HPDE6-E6E7 (cell line): ENCODE data around the gene ANKRD65.
"Not testable (repeated sequence)": the region's sequence is repeated elsewhere in the genome, so short reads cannot be mapped to it uniquely, and the experiment has no call there.

Experiments
- DNase-seq: peaks from one replicate; pipeline ENCODE4 v3.0.0; 2011; ENCODE audit warnings: missing footprints; ENCODE audit errors: extremely low spot score

ANKRD65 gene

DNA sequence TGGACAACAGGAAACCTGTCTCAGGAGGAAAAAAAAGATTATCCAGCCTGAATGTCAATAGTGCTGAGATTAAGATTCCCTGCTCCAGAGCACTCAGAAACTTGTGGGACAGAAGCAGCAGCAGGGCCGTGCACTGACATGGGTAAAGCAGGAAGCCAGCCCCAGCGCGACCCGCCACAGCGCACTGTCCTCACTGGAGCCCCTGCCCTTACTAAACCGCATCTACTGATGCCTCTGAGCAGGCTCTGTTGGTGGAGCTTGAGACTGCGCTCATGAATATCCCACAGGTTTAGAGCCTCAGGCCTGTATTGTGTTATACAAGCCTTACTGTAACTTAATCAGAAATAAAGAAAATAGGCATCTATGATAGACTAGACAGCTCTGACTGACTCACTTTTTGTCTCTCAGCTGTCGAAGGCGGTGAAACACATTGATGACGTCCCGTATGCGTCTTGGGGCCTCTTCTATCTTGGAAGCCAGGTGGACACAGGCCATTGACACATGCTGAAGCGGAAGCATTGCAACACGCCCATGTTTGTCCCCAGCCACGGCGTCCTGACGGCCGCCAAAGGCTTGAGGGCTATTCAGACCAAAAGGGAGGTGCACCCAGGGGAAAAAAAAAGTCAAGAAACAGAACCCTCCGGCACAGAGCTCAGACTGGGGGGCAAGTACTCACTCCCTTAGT is 23.1 kb downstream of the ANKRD65 start:
- no peak for DNase-seq

DNA sequence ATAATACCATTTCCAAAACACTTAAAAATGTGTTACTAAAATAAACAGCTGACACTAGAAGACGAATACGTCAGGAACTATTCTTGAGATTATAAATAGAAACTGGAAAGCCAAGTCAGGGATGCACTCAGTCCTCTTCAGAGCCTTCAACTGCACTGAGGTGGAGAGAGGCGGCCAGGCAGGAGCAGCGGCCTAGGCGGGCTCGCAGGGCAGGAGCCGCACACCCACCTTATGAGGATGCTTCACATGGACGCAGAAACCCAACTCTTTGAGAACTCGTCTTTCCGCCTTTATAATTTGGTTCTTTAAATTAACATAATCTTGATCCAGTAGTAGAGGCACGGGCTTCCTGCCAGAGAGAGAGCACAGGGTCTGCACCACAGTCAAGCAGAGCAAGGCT is 25.9 kb downstream of the ANKRD65 start:
- no peak for DNase-seq

GRCh38 chr1:1394116-1394515 is 27.0 kb downstream of the ANKRD65 start:
- DNase-seq: no peak

- DNase-seq: no peak
Measured at GRCh38 chr1:1393428-1393827, 27.6 kb downstream of the ANKRD65 start.

- DNase-seq: no peak
Measured at GRCh38 chr1:1393014-1393413, 28.1 kb downstream of the ANKRD65 start.

- DNase-seq: no peak
Measured at GRCh38 chr1:1391225-1391624, 29.9 kb downstream of the ANKRD65 start.

GRCh38 chr1:1390675-1391074 is 30.4 kb downstream of the ANKRD65 start:
- no peak for DNase-seq

DNA sequence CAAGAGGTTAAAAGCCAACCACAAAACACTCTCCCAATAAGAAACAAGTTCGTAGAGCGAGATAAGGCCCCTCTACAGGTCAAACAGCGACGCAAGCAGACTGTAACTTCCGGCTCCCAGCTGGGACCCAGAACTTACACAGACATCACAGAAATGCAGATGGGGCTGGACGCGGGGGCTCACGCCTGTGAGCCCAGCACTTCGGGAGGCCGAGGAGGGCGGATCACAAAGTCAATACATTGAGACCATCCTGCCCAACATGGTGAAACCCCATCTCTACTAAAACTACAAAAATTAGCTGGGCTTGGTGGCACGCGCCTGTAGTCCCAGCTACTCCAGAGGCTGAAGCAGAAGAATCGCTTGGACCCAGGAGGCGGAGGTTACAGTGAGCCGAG is 33.0 kb downstream of the ANKRD65 start:
- no peak for DNase-seq

- DNase-seq: no peak
Measured at GRCh38 chr1:1387098-1388077, 33.7 kb downstream of the ANKRD65 start.

- no peak for DNase-seq
Measured at GRCh38 chr1:1385931-1386330, 35.1 kb downstream of the ANKRD65 start.

- not testable (repeated sequence) for DNase-seq
Measured at GRCh38 chr1:1385339-1385738, 35.7 kb downstream of the ANKRD65 start.

GRCh38 chr1:1381294-1381693 is 39.8 kb downstream of the ANKRD65 start:
- DNase-seq: no peak

DNA sequence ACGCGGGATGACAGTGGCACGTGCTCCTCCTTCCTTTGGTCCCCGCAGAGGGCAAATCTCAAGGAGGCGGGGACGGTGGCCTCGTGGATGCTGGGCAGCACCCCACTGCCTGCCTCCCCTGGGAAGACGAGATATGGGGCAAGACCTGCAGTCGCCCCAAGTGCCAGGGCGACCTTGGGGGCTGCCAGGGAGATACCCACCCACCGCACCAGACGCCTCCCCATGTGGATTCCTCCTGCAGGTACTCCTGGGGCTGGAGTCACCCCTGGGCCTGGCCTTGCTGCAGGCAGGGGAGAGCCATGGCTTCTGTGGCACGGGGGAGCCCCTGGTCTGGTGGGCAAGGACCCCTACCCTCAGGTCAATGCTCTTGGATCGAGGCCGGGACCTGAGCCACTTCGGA is 40.2 kb downstream of the ANKRD65 start:
- no peak for DNase-seq

DNA sequence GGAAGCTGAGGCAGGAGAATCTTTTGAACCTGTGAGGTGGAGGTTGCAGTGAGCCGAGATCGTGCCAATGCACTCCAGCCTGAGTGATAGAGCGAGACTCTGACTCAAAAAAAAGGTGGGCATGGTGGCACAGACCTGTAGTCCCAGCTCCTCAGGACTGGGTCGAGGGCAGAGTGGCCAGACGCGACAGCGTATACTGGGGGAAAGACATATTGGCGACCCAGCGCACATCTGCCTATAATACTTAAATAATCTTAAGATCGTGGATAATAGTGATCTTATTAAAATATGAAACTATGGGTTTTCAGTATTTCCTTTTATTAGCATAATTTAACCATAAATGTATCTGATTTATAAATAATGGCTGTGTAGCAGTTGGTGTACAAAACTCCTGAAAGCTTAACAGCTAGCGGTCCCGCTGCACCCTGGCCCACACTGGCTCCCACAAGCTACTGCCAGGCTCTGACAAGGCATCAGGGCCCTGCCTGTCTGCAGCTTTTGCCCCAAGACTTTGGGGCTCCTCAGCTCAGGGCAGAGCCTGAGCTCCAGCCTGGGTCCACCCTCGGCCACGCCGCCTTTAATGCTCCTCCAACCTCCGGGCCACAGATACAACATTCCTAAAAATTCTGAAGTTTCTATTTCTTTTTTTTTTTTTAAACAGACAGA is 43.4 kb downstream of the ANKRD65 start:
- DNase-seq: no peak

GRCh38 chr1:1376551-1377226 is 44.4 kb downstream of the ANKRD65 start:
- DNase-seq: no peak

DNA sequence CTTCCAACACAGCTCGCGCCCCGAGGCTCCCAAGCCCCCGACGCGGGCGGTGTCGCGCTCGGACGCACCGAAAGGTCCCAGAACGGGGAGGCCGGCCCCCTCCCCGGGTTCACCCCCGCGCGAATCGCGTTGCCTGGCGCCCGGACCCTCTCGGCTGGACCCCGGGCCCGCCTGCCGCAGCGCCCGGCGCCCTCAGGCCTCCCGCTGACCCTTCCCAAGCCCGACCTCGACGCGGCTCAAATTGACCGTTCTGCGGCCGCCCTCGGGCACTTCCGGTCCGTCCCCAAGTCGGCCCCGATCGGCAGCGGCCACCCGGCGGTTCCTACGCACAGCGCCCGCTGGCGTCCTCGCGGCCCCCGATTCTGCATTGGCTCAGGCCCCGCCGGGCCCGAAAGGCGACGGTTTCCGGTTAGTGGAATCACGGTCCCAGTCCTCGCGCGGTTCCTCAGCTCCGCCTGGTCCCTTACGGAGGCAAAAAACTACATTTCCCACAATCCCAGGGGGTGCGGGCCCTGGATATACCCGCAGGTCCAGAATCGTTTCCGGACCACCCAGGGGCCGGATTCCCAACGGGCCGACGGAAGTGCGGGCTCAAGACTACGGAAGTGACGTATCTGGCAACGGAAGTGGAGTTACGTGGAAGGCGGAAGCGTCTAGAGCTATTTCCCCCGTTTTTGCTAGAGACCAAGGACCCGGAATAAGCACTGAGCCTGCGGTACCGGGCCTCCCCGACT is 46.0 kb downstream of the ANKRD65 start, which contains the start of gene AURKAIP1:
AURKAIP1 (minus strand) TSS at position 279 of the 734 bp plus-strand sequence. CDS start 451 bp downstream, outside the sequence.
- DNase-seq: peak; percentile 98

DNA sequence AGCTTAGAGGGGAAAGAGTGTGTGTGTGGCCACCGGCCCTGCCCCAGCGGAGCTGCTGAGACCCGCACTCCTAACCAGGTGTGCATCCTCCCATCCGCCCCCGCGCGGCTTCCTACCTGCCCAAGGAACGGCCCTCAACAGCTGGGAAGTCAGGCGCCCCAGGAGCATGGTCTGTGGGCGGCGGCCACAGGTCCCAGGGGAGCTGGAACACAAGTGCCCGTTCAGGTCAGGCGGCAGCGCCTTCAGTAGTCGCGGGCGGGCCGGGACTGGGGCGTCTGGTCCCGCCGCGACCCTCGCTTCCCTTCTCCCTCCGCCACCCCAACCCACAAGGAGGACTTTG is 46.5 kb downstream of the ANKRD65 start:
- DNase-seq: no peak

DNA sequence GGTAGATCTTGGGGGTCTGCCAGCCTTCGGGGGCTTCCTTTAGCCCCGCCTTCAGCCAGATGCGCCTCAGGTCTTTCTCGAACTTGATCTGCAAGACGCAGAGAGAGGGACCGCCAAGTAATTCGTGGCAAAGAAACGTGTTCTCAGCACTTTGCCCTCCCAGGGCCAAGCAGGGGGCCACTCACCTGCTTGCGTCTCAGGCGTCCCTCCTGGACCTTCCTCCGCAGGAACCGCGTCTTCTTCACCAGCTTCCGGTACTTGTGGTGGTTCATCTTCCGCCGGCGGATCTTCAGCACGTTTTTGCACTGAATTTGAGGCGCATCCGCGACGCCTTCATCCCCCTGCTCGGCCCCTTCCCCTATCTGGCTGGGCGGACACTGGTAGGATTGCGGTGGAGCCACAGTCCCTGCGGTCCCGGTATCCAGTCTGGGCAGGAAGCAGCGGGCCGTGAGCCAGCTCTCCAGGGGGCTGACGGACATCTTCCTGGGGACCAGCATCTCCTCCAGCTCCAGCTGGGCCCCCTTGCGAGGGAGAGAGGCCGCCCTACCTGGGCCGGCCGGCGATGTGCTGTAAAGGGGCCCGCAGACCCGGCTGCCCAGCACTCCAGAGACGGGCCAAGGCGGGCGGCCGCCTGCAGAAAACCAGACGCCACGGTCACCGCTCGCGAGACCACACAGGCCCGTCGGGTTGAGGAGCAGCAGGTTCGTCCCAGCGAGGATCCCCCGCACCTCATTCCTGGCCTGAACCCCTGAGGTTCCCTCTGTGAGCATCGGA is 47.1 kb downstream of the ANKRD65 start:
- no peak for DNase-seq

DNA sequence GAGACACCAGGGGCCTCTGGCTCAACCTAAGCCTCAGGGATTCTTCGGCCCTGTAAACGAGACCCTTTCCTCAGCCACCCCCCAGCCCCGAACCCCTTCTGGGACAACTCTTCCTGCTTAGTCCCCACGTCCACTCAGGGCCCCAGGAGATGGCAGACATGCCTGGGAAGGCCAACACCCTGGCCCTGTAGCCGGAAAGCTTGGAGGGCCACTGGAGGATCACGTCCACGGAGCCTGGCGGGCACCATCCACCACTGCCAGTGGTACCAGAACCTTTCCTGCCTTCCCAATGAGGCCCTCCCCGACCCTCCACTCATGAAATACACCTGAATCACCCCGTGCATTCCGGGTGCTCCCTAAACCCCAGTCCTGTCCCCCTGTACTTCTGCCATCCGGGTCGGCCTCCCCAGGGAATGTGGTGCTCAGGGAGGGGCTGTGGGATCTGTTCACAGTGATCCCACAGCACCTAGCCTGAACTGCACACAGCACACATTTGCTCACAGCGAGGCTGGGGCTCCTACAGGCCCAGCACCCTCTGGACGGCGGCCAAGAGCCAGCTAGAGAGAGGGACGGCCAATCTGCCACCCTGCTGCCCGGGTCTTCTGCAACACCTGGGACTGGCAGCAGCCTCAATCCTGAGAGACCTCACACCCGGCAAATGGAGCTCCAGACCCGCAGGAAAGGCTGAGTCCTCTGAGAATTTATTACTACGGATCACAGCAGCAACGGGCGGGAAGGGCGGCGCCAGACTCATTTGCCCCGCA is 47.8 kb downstream of the ANKRD65 start:
- DNase-seq: no peak
